Fibroblast of villous mesenchyme (primary cell): ENCODE data around the gene DKK3. TPM values are rescaled to one million over a fixed set of nuclear protein-coding genes. Genes with fewer than 3 reads are reported as not detected.
A peak's percentile ranks its signal among the peaks of the same experiment; 100 is the strongest.

Experiments
- DNase-seq: peaks from one replicate; pipeline ENCODE4 v3.0.0-alpha.2; 2010; ENCODE audit warnings: low read depth
- H3K4me3 ChIP-seq: 2 replicates; pipeline ENCODE4 v1.5.1; 2011; ENCODE audit warnings: low read depth, mild to moderate bottlenecking, low read length
- total RNA-seq: library from RNA; depleted of rRNA; stranded (reverse); fragments of >200 nt; gene quantifications from 2 replicates; pipeline ENCODE4 v1.2.3, GENCODE V29; 2012
- TF ChIP-seq, protein P1 (sequence below): IDR thresholded peaks from 2 replicates; pipeline ENCODE4 v1.5.1; 2012; ENCODE audit warnings: low read depth, mild to moderate bottlenecking, low read length; ENCODE audit not compliant: insufficient read depth

Gene DKK3
- total RNA-seq, 1 donor = 338 TPM

- no peak for DNase-seq
- no peak overlapping the region for H3K4me3 ChIP-seq
- TF ChIP-seq, protein P1, sequence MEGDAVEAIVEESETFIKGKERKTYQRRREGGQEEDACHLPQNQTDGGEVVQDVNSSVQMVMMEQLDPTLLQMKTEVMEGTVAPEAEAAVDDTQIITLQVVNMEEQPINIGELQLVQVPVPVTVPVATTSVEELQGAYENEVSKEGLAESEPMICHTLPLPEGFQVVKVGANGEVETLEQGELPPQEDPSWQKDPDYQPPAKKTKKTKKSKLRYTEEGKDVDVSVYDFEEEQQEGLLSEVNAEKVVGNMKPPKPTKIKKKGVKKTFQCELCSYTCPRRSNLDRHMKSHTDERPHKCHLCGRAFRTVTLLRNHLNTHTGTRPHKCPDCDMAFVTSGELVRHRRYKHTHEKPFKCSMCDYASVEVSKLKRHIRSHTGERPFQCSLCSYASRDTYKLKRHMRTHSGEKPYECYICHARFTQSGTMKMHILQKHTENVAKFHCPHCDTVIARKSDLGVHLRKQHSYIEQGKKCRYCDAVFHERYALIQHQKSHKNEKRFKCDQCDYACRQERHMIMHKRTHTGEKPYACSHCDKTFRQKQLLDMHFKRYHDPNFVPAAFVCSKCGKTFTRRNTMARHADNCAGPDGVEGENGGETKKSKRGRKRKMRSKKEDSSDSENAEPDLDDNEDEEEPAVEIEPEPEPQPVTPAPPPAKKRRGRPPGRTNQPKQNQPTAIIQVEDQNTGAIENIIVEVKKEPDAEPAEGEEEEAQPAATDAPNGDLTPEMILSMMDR = no peak
Measured at GRCh38 chr11:12019866-12020416, 11.5 kb upstream of the DKK3 start.

DNA sequence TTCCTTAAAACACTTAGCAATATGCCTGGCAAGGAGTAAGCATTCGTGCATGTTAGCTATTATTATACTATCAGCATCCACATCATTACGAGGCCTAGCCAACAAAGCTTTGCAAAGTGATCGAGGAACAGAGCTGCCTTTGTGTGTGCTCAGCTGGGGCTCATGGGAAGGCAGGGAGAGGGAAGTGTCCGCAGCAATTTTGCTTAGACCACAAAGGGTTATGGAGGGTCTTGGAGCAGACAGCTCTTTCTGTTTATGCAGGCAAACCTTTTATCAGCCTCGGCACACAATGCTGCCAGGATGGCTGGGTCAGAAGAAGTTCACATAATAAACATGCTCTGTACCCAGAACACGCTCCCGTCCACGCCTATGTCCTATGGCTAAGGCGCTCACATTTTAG lies 10.9 kb upstream of the DKK3 start:
- TF ChIP-seq, protein P1 = no peak
- no peak overlapping the region for H3K4me3 ChIP-seq
- no peak for DNase-seq

DNA sequence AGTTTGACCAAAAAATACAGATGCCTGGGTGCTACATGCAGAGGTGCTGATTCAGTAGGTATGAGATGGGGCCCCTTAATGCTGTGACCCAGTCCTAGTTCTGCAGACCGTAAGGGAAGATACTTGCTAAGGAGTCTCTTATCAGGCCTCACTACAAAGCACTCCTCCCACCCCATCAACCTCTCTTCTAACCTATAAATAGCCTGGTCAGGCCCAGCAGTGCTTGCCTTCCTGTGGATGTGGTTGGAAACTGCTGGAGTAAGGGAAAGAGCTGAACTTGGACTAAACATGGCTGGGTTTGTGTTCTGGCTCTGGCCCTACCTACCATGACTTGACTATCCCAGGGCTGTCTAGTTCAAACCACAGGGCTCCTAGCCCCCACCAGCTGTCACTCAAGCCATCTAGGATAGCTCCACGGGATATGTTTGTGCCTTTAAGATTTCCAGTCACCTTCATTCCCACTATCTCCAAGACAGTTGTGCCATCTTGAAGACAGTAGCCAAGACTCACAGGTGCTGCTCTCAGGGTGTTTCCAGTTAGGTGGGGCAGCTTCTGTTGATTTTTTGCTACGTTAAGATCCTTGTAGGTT lies 9.5 kb upstream of the DKK3 start:
- DNase-seq = no peak
- H3K4me3 ChIP-seq = no peak overlapping the region
- TF ChIP-seq, protein P1 = no peak

DNA sequence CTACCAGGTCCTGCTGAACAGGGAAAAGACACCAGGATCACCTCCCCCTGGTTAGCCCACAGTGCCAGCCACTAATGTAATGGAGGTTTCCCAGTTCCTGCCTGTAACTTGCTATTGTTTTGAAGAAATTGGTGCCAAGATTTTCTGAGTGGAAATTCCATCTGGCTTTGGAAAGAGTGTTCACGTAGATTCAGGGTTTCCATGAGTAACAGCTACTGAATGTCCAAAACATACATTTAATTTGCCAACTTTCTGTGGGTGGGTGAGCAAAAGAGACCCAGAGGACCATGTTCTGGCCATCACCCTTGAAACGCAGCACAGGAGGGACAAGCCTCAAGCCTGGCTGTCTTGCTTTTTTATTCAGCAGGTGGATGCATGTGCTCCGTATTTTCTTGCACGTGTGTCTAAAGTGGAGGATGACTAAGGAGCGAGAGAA lies 8.8 kb upstream of the DKK3 start:
- TF ChIP-seq, protein P1 = no peak
- no peak overlapping the region for H3K4me3 ChIP-seq
- DNase-seq = peak; percentile 60

- H3K4me3 ChIP-seq = no peak overlapping the region
- no peak for DNase-seq
- TF ChIP-seq, protein P1 = peak; percentile 14
Measured at GRCh38 chr11:12016246-12016645, 7.8 kb upstream of the DKK3 start.

DNA sequence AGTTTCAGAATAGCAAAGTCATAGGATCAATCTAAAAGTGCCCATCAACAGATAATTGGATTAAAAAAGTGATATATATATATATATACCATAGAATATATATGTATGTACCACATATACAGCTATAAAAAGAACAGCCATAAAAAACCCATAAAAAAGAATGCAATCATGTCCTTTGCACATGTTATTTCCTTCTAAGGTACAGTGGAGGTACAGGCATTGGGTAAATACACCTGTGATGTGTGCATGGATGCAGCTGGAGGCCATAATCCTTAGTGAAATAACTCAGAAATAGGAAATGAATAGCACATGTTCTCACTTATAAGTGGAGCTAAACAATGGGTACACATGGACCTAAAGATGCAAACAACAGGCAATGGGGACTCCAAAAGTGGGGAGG lies 7.1 kb upstream of the DKK3 start:
- TF ChIP-seq, protein P1 = no peak
- no peak overlapping the region for H3K4me3 ChIP-seq
- no peak for DNase-seq

GRCh38 chr11:12013781-12014180 lies 5.4 kb upstream of the DKK3 start:
- DNase-seq = no peak
- no peak overlapping the region for H3K4me3 ChIP-seq
- TF ChIP-seq, protein P1 = no peak
